B cell (primary cell): ENCODE data around the gene ARHGAP31. TPM values are rescaled to one million over a fixed set of nuclear protein-coding genes. Genes with fewer than 3 reads are reported as not detected.

Experiments
- ATAC-seq: fragments of 200-7000 bp; cut with Tn5 transposase; one replicate; pipeline ENCODE4 v1.10.0; 2021; ENCODE audit warnings: low read depth, mild to moderate bottlenecking, moderate number of reproducible peaks, moderate library complexity
- CTCF ChIA-PET: fragments of 350-600 bp; sonication (Branson Sonifier 250); formaldehyde crosslinking; loops from one replicate; lab custom pipeline; 2021; ENCODE audit warnings: antibody characterized with exemption, inconsistent platforms; lab: Charles Lee
- POLR2A ChIA-PET: fragments of 350-600 bp; sonication (Branson Sonifier 250); formaldehyde crosslinking; loops from one replicate; lab custom pipeline; 2021; ENCODE audit warnings: antibody characterized with exemption; lab: Charles Lee
- DNase-seq: peaks from one replicate; pipeline ENCODE4 v3.0.0; 2013
- H2AFZ ChIP-seq: 2 replicates; pipeline ENCODE4 v1.6.1; 2012; ENCODE audit warnings: mild to moderate bottlenecking, low read depth, low read length; ENCODE audit not compliant: insufficient read depth, poor library complexity, severe bottlenecking
- H3K27ac ChIP-seq, 2 donors: 1 replicate in 1 of 2; 2 replicates in 1 of 2; pipeline ENCODE4 v1.5.1; 2012 to 2013; ENCODE audit warnings: low read length in 2 of 2, mild to moderate bottlenecking in 2 of 2, moderate library complexity in 1 of 2
- H3K27me3 ChIP-seq, 4 experiments: fragments of 200-600 bp in 1 of 4; sonication (generic) in 1 of 4; replicated peaks in 1 of 4; 1 replicate in 2 of 4; 2 replicates in 2 of 4; pipeline versions ENCODE4 v1.6.1 to v1.7.0; 2013 to 2016; ENCODE audit warnings: low read length in 3 of 4, mild to moderate bottlenecking in 2 of 4, mixed read lengths in 1 of 4, moderate library complexity in 1 of 4; ENCODE audit not compliant: insufficient read depth in 4 of 4, control insufficient read depth in 3 of 4; ENCODE audit errors: control extremely low read depth in 1 of 4
- H3K36me3 ChIP-seq, 2 experiments: replicated peaks in 1 of 2; 1 replicate in 1 of 2; 2 replicates in 1 of 2; pipeline versions ENCODE4 v1.6.1 to v1.7.1; 2013; ENCODE audit warnings: low read length in 1 of 2; ENCODE audit not compliant: insufficient read depth in 2 of 2, control insufficient read depth in 1 of 2; ENCODE audit errors: control extremely low read depth in 1 of 2, extremely low read depth in 1 of 2
- H3K4me1 ChIP-seq, 2 donors: fragments of 200-600 bp in 1 of 2; sonication (generic) in 1 of 2; 1 replicate in 1 of 2; 2 replicates in 1 of 2; pipeline versions ENCODE4 v1.5.1 to v1.6.1; 2013 to 2017; ENCODE audit warnings: low read length in 2 of 2; ENCODE audit not compliant: control insufficient read depth in 2 of 2, insufficient read depth in 2 of 2
- H3K4me2 ChIP-seq: replicated peaks from 2 replicates; pipeline ENCODE3; 2012; ENCODE audit warnings: mild to moderate bottlenecking, low read depth, low read length; ENCODE audit not compliant: poor library complexity, severe bottlenecking
- H3K4me3 ChIP-seq, 5 experiments: fragments of 200-600 bp in 1 of 5; sonication (generic) in 1 of 5; 1 replicate in 3 of 5; 2 replicates in 2 of 5; pipeline versions ENCODE4 v1.5.1 to v1.7.0; 2011 to 2016; ENCODE audit warnings: low read length in 4 of 5, mild to moderate bottlenecking in 4 of 5, low read depth in 2 of 5, control low read depth in 1 of 5, moderate library complexity in 1 of 5; ENCODE audit not compliant: insufficient read depth in 1 of 5; ENCODE audit errors: control extremely low read depth in 1 of 5, extremely low read depth in 1 of 5
- H3K79me2 ChIP-seq: fragments of 200-600 bp; sonication (generic); one replicate; pipeline ENCODE4 v1.6.0; 2016; ENCODE audit warnings: low read length; ENCODE audit not compliant: control insufficient read depth, insufficient read depth
- H3K9ac ChIP-seq: fragments of 200-600 bp; sonication (generic); 2 replicates; pipeline ENCODE4 v1.6.1; 2017; ENCODE audit warnings: mild to moderate bottlenecking, low read length, moderate library complexity
- H3K9me3 ChIP-seq, 3 donors: one replicate each; pipeline versions ENCODE4 v1.6.1 to v1.7.1; 2013; ENCODE audit warnings: low read length in 2 of 3; ENCODE audit not compliant: control insufficient read depth in 2 of 3, insufficient read depth in 1 of 3; ENCODE audit errors: control extremely low read depth in 1 of 3
- H4K20me1 ChIP-seq: 2 replicates; pipeline ENCODE4 v1.6.0; 2012; ENCODE audit warnings: mild to moderate bottlenecking, low read length; ENCODE audit not compliant: insufficient read depth, control insufficient read depth, poor library complexity, severe bottlenecking
- H3K27ac Mint-ChIP-seq: one replicate; pipeline ENCODE4 v1.8.0; 2021; ENCODE audit warnings: mixed read lengths
- H3K27me3 Mint-ChIP-seq: one replicate; pipeline ENCODE4 v1.8.0; 2021; ENCODE audit warnings: mixed read lengths
- H3K4me1 Mint-ChIP-seq: one replicate; pipeline ENCODE4 v1.8.0; 2021; ENCODE audit warnings: mixed read lengths
- H3K4me3 Mint-ChIP-seq: one replicate; pipeline ENCODE4 v1.8.0; 2021; ENCODE audit warnings: mixed read lengths
- H3K9me3 Mint-ChIP-seq: one replicate; pipeline ENCODE4 v1.8.0; 2022; ENCODE audit warnings: mixed read lengths; ENCODE audit not compliant: insufficient read depth
- CTCF ChIP-seq: fragments of 200-600 bp; IDR thresholded peaks from one replicate; pipeline ENCODE4 v1.8.0; 2022; ENCODE audit warnings: antibody characterized with exemption, mild to moderate bottlenecking
- EZH2 ChIP-seq: IDR thresholded peaks from 2 replicates; pipeline ENCODE4 v1.6.1; 2012; ENCODE audit warnings: borderline replicate concordance, low read depth, mild to moderate bottlenecking, moderate library complexity, low read length; ENCODE audit not compliant: insufficient read depth, poor library complexity, severe bottlenecking
- WGBS: methylation state at CpG from one replicate; pipeline ENCODE4 v1.1.5; 2013; ENCODE audit warnings: missing lambda C conversion rate; ENCODE audit not compliant: insufficient coverage; 5-methylcytosine and 5-hydroxymethylcytosine counted together
- intact Hi-C: fragments of 100-400 bp; cut with micrococcal nuclease; formaldehyde crosslinking; loops from one replicate; pipeline ENCODE4 v1.10.0; 2022
- polyA plus RNA-seq: library from polyadenylated mRNA; depleted of rRNA; stranded (reverse); fragments of >200 nt; gene quantifications from 2 replicates; pipeline ENCODE4 v1.2.3, GENCODE V29; 2012
- total RNA-seq, 2 donors: library from RNA; stranded (reverse); fragments of 120-200 nt in 1 of 2; gene quantifications; 1 replicate in 1 of 2; 2 replicates in 1 of 2; pipeline versions ENCODE4 v1.2.3 to v1.2.4, GENCODE V29; 2013 to 2022

ARHGAP31 gene
- total and polyA plus RNA-seq, 2 donors (not counting 1 experiment from before 2014, with no cell fraction given): 3.5 to 7.8 TPM

GRCh38 chr3:119356646-119357045 lies 62.5 kb downstream of the ARHGAP31 start:
- H3K9me3 ChIP-seq: no peaks in the 10 kb centered on the region
- CTCF ChIA-PET: no interaction called here
- Mint-ChIP-seq H3K4me3 (no peak overlapping the region), H3K9me3 (no peaks in the 10 kb centered on the region), H3K27ac (no peak overlapping the region), H3K4me1 (peaks cover 35% of the 10 kb centered on the region), H3K27me3 (no peaks in the 10 kb centered on the region)
- no peak for DNase-seq
- intact Hi-C loops: no loop called here
- no peak for TF ChIP-seq CTCF
- no peak for TF ChIP-seq EZH2
- H3K4me1 ChIP-seq: peaks cover 28 to 34% of the 10 kb centered on the region in 2 donors
- H3K4me3 ChIP-seq: no peak overlapping the region
- no peak overlapping the region for H3K4me2 ChIP-seq
- H3K36me3 ChIP-seq: no peaks in the 10 kb centered on the region
- H3K9ac ChIP-seq: no peak overlapping the region
- H4K20me1 ChIP-seq: no peaks in the 10 kb centered on the region
- H3K27me3 ChIP-seq: no peaks in the 10 kb centered on the region
- H3K27ac ChIP-seq: no peak overlapping the region
- peaks cover 5% of the 10 kb centered on the region for H3K79me2 ChIP-seq
- POLR2A ChIA-PET: interaction anchor here (0.7 kb wide), 1 partner anchor 194 kb away, joined by 4 read pairs; no protein-coding TSS in a partner anchor
- H2AFZ ChIP-seq: no peak overlapping the region
- no peak for ATAC-seq

- no peak for ATAC-seq
- intact Hi-C loops: no loop called here
- POLR2A ChIA-PET: no interaction called here
- H3K27me3 Mint-ChIP-seq: no peaks in the 10 kb centered on the region
- no peaks in the 10 kb centered on the region for H3K9me3 ChIP-seq
- no peak overlapping the region for H2AFZ ChIP-seq
- peak overlapping the region; percentile 18 for H3K4me3 Mint-ChIP-seq
- WGBS: 62% methylated on average over 5 of the region's 6 CpGs
- DNase-seq: no peak
- TF ChIP-seq CTCF: no peak
- no peaks in the 10 kb centered on the region for H3K36me3 ChIP-seq
- H3K4me2 ChIP-seq: no peak overlapping the region
- no peak overlapping the region for H3K4me3 ChIP-seq
- no peaks in the 10 kb centered on the region for H3K9me3 Mint-ChIP-seq
- H3K27ac ChIP-seq: no peak overlapping the region
- no peaks in the 10 kb centered on the region for H3K27me3 ChIP-seq
- peaks cover 5% of the 10 kb centered on the region for H3K79me2 ChIP-seq
- no peak overlapping the region for H3K9ac ChIP-seq
- CTCF ChIA-PET: no interaction called here
- peaks cover 29% of the 10 kb centered on the region for H3K4me1 Mint-ChIP-seq
- no peaks in the 10 kb centered on the region for H4K20me1 ChIP-seq
- peak overlapping the region; percentile 10 for H3K27ac Mint-ChIP-seq
- peaks cover 22 to 29% of the 10 kb centered on the region in 2 donors for H3K4me1 ChIP-seq
Measured at GRCh38 chr3:119357190-119357589, 63.0 kb downstream of the ARHGAP31 start.
